A549 (cell line): ENCODE results near the gene MYH10. TPM values are rescaled to one million over a fixed set of nuclear protein-coding genes. Genes with fewer than 3 reads are reported as not detected.

ENCODE experiments used
- ATAC-seq, 2 experiments: fragments of 200-7000 bp in 1 of 2; fragments of >200 bp in 1 of 2; cut with Nextera tagmentation in 1 of 2; cut with Tn5 transposase in 1 of 2; 3 replicates each; pipeline versions ENCODE4 v1.8.0 to v1.9.1; 2018 to 2020; ENCODE audit warnings: mild to moderate bottlenecking in 1 of 2, moderate library complexity in 1 of 2
- CTCF ChIA-PET: fragments of 300-600 bp; sonication (Branson Sonifier 250); formaldehyde crosslinking; extraction: SDS; loops from one replicate; lab custom pipeline; 2021; ENCODE audit warnings: antibody characterized with exemption, inconsistent platforms; lab: Yijun Ruan, JAX
- POLR2A ChIA-PET: fragments of 350-600 bp; formaldehyde crosslinking; extraction: SDS; loops from one replicate; lab custom pipeline; 2021; ENCODE audit warnings: antibody characterized with exemption, inconsistent platforms; lab: Yijun Ruan, JAX
- DNase-seq, 2 experiments: peaks; one replicate each; pipeline versions ENCODE4 v3.0.0 to v3.0.0-alpha.2; 2011 to 2016; ENCODE audit warnings: low read depth in 1 of 2, low spot score in 1 of 2
- FAIRE-seq: peaks from 2 replicates; lab custom pipeline; 2011; peaks lifted over from hg19 to GRCh38; lab: Jason Lieb, UNC
- H3K27ac ChIP-seq, 2 experiments: fragments of >200 bp; sonication (Bioruptor Twin); formaldehyde crosslinking; 3 replicates each; pipeline ENCODE4 v1.5.1; 2016 to 2017
- H3K4me1 ChIP-seq: fragments of >200 bp; sonication (Bioruptor Twin); formaldehyde crosslinking; 3 replicates; pipeline ENCODE4 v1.6.1; 2016
- H3K4me2 ChIP-seq: fragments of >200 bp; sonication (Bioruptor Twin); formaldehyde crosslinking; 3 replicates; pipeline ENCODE4 v1.6.1; 2016
- H3K4me3 ChIP-seq: fragments of >200 bp; sonication (Bioruptor Twin); formaldehyde crosslinking; 3 replicates; pipeline ENCODE4 v1.5.1; 2016
- H3K9me3 ChIP-seq: fragments of >200 bp; sonication (Bioruptor Twin); formaldehyde crosslinking; 3 replicates; pipeline ENCODE4 v1.6.1; 2016
- BHLHE40 ChIP-seq: IDR thresholded peaks from 2 replicates; pipeline ENCODE4 v1.6.1; 2012; ENCODE audit warnings: low read depth, low read length, inconsistent platforms
- CHD4 ChIP-seq: fragments of 200-600 bp; sonication (generic); IDR thresholded peaks from 2 replicates; pipeline ENCODE4 v1.6.1; 2016; ENCODE audit warnings: antibody characterized with exemption, mild to moderate bottlenecking, borderline replicate concordance
- EHMT2 ChIP-seq: fragments of 200-600 bp; sonication (generic); IDR thresholded peaks from 2 replicates; pipeline ENCODE4 v1.6.1; 2016; ENCODE audit warnings: antibody characterized with exemption, low read depth, mild to moderate bottlenecking, moderate library complexity
- EP300 ChIP-seq, 2 experiments: fragments of >200 bp; sonication (Bioruptor Twin); formaldehyde crosslinking; IDR thresholded peaks; 2 replicates in 1 of 2; 3 replicates in 1 of 2; pipeline ENCODE4 v1.6.1; 2016 to 2017
- HMGXB4 ChIP-seq: fragments of 250-450 bp; sonication (Bioruptor Pico); IDR thresholded peaks from 2 replicates; pipeline ENCODE4 v1.5.0; 2021; ENCODE audit warnings: mild to moderate bottlenecking, moderate library complexity, borderline replicate concordance
- HOXA7 ChIP-seq: fragments of 250-450 bp; sonication (Bioruptor Pico); IDR thresholded peaks from 2 replicates; pipeline ENCODE4 v1.5.0; 2020; ENCODE audit warnings: mild to moderate bottlenecking, moderate library complexity
- HOXB5 ChIP-seq: fragments of 250-450 bp; sonication (Bioruptor Pico); IDR thresholded peaks from 2 replicates; pipeline ENCODE4 v1.5.0; 2020; ENCODE audit warnings: mild to moderate bottlenecking, moderate library complexity
- JUNB ChIP-seq: fragments of >200 bp; sonication (Bioruptor Twin); formaldehyde crosslinking; IDR thresholded peaks from 2 replicates; pipeline ENCODE4 v1.6.1; 2016
- PHF8 ChIP-seq: fragments of 200-600 bp; sonication (generic); IDR thresholded peaks from 2 replicates; pipeline ENCODE4 v1.6.1; 2016; ENCODE audit warnings: low read depth, mild to moderate bottlenecking, antibody characterized with exemption, moderate library complexity, borderline replicate concordance
- POLR2A ChIP-seq: IDR thresholded peaks from 2 replicates; pipeline ENCODE4 v1.6.1; 2012; ENCODE audit warnings: mild to moderate bottlenecking, low read length
- RAD21 ChIP-seq, 2 experiments: fragments of >200 bp in 1 of 2; sonication (Bioruptor Twin) in 1 of 2; formaldehyde crosslinking in 1 of 2; IDR thresholded peaks in 1 of 2; conservative IDR thresholded peaks in 1 of 2; 2 replicates in 1 of 2; 3 replicates in 1 of 2; pipeline ENCODE4 v1.6.1; 2012 to 2018; ENCODE audit warnings: inconsistent platforms in 1 of 2
- RCOR1 ChIP-seq: fragments of 150-350 bp; IDR thresholded peaks from 2 replicates; pipeline ENCODE4 v1.6.1; 2014; ENCODE audit warnings: antibody characterized with exemption, low read length, low read depth
- SMC3 ChIP-seq: fragments of >200 bp; sonication (Bioruptor Twin); formaldehyde crosslinking; IDR thresholded peaks from 3 replicates; pipeline ENCODE4 v1.6.1; 2018; ENCODE audit warnings: inconsistent platforms
- SREBF2 ChIP-seq: fragments of 450-650 bp; IDR thresholded peaks from 2 replicates; pipeline ENCODE4 v1.6.1; 2014; ENCODE audit warnings: mild to moderate bottlenecking, moderate library complexity
- TFCP2L1 ChIP-seq: fragments of 250-450 bp; sonication (Bioruptor Pico); IDR thresholded peaks from 2 replicates; pipeline ENCODE4 v1.5.0; 2021; ENCODE audit warnings: mild to moderate bottlenecking
- ZC3H11A ChIP-seq: fragments of 450-650 bp; IDR thresholded peaks from 2 replicates; pipeline ENCODE4 v1.6.1; 2014; ENCODE audit warnings: antibody characterized with exemption, mild to moderate bottlenecking
- ZFP36 ChIP-seq: fragments of 450-650 bp; IDR thresholded peaks from 2 replicates; pipeline ENCODE4 v1.6.1; 2014; ENCODE audit warnings: borderline replicate concordance; ENCODE audit not compliant: partially characterized antibody
- ZNF302 ChIP-seq: fragments of 250-450 bp; sonication (Bioruptor Pico); IDR thresholded peaks from 2 replicates; pipeline ENCODE4 v1.9.0; 2021; ENCODE audit warnings: inconsistent platforms, mild to moderate bottlenecking, moderate library complexity
- WGBS: methylation state at CpG from one replicate; pipeline ENCODE4 v1.1.6; 2017; ENCODE audit errors: missing lambda C conversion rate; 5-methylcytosine and 5-hydroxymethylcytosine counted together
- polyA plus RNA-seq, 4 experiments: library from polyadenylated mRNA; depleted of rRNA in 3 of 4; stranded (reverse); fragments of >200 nt; fragmentation: RNase III in 1 of 4; extraction: RNeasy Plus Mini Kit Qiagen cat#74134 plus additional on column Dnase treatment in 1 of 4; gene quantifications; 2 replicates in 3 of 4; 3 replicates in 1 of 4; pipeline ENCODE4 v1.2.3, GENCODE V29; 2011 to 2017
- TF ChIP-seq, protein P1 (sequence below): fragments of 150-350 bp; IDR thresholded peaks from 2 replicates; pipeline ENCODE4 v1.6.1; 2014; ENCODE audit warnings: low read depth, mild to moderate bottlenecking, low read length
- TF ChIP-seq, protein P2 (sequence below): fragments of >200 bp; sonication (Bioruptor Twin); formaldehyde crosslinking; IDR thresholded peaks from 2 replicates; pipeline ENCODE4 v1.6.1; 2016

The MYH10 gene
- polyA plus RNA-seq, 2 of the 4 experiments (the other 2 are of a cell fraction), result 26.5 to 28.3 TPM

- CTCF ChIA-PET, result interaction anchor here (1.0 kb wide), 1 partner anchor 214 kb away, joined by 4 read pairs; no protein-coding TSS in a partner anchor
- TF ChIP-seq HMGXB4 (CRISPR knock-in tag) (no peak), JUNB (no peak), SMC3 (no peak), HOXA7 (CRISPR knock-in tag) (no peak), POLR2A (no peak), RCOR1 (no peak), PHF8 (no peak), HOXB5 (CRISPR knock-in tag) (no peak), EP300 (IDR thresholded peaks at IDR 0.05) (no peak)
- TF ChIP-seq, protein P1, sequence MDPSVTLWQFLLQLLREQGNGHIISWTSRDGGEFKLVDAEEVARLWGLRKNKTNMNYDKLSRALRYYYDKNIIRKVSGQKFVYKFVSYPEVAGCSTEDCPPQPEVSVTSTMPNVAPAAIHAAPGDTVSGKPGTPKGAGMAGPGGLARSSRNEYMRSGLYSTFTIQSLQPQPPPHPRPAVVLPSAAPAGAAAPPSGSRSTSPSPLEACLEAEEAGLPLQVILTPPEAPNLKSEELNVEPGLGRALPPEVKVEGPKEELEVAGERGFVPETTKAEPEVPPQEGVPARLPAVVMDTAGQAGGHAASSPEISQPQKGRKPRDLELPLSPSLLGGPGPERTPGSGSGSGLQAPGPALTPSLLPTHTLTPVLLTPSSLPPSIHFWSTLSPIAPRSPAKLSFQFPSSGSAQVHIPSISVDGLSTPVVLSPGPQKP, result no peak
- TF ChIP-seq, protein P2, sequence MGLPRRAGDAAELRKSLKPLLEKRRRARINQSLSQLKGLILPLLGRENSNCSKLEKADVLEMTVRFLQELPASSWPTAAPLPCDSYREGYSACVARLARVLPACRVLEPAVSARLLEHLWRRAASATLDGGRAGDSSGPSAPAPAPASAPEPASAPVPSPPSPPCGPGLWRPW, result no peak
- Histone ChIP-seq H3K27ac (no peak overlapping the region), H3K4me3 (no peak overlapping the region), H3K4me1 (0 out of 3 replicates have a peak, but pooled peaks cover 6% of the 10 kb centered on the region), H3K9me3 (no peaks in the 10 kb centered on the region), H3K4me2 (no peak overlapping the region)
- DNase-seq, result no peak
- FAIRE-seq, result no peak
- no peak for ATAC-seq
- POLR2A ChIA-PET, result no interaction called here
- WGBS, result 87% methylated on average over 2 of the region's 2 CpGs
Observed at GRCh38 chr17:8611137-8611536, 19.4 kb downstream of the MYH10 start.

DNA sequence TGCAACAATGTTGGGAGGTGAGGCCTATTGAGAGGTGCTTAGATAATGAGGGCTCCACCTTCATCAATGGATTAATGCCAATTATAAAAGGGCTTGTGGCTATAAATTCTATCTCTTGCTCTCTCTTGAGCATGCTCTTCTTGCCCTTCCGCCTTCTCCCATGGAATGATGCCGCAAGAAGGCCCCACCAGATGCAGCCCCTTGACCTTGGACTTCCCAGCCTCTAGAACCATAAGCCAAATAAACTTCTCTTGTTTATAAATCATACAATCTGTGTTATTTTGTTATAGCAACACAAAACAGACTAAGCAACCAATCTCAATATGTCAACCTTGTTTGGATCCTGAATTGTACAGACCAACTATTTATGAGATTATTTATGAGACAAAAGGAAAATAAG, 20.0 kb downstream of the MYH10 start:
- TF ChIP-seq RAD21 (conservative IDR thresholded peaks at IDR 0.05 in 1 of 2, IDR thresholded peaks at IDR 0.05 in 1 of 2), result no peak
- no peak for TF ChIP-seq EHMT2
- TF ChIP-seq, protein P1, result no peak
- no peak for TF ChIP-seq SREBF2
- Histone ChIP-seq H3K4me3 (no peak overlapping the region), H3K9me3 (no peaks in the 10 kb centered on the region), H3K4me2 (no peak overlapping the region), H3K27ac (no peak overlapping the region), H3K4me1 (0 out of 3 replicates have a peak, but pooled peaks cover 6% of the 10 kb centered on the region)
- WGBS, result 95% methylated on average over 2 of the region's 2 CpGs
- DNase-seq (no peak), FAIRE-seq (peak; percentile 32), ATAC-seq (no peak)
- ChIA-PET CTCF (interaction anchor here (0.6 to 1.0 kb wide), 2 partner anchors 214 to 448 kb away, joined by 4 to 5 read pairs; no protein-coding TSS in a partner anchor), POLR2A (no interaction called here)

- FAIRE-seq (no peak), ATAC-seq (no peak), DNase-seq (no peak)
- no peak overlapping the region for H3K4me3 ChIP-seq
- 0 out of 3 replicates have a peak, but pooled peaks cover 5% of the 10 kb centered on the region for H3K4me1 ChIP-seq
- TF ChIP-seq CHD4 (no peak), ZC3H11A (no peak), BHLHE40 (no peak), TFCP2L1 (CRISPR knock-in tag) (no peak), JUNB (no peak), RCOR1 (no peak), HOXB5 (CRISPR knock-in tag) (no peak), PHF8 (no peak), ZFP36 (no peak), ZNF302 (CRISPR knock-in tag) (no peak), HMGXB4 (CRISPR knock-in tag) (no peak)
- ChIA-PET CTCF (interaction anchor here (0.6 to 1.0 kb wide), 2 partner anchors 213 to 448 kb away, joined by 4 to 5 read pairs; no protein-coding TSS in a partner anchor), POLR2A (no interaction called here)
- H3K4me2 ChIP-seq, result no peak overlapping the region
- no peak overlapping the region for H3K27ac ChIP-seq
- WGBS, result 81% methylated on average over 4 of the region's 4 CpGs
- no peaks in the 10 kb centered on the region for H3K9me3 ChIP-seq
Observed at GRCh38 chr17:8609910-8610309, 20.6 kb downstream of the MYH10 start.
